WTC11 (cell line): ENCODE measurements around the gene SMAD5. TPM values are rescaled to one million over a fixed set of nuclear protein-coding genes. Genes with fewer than 3 reads are reported as not detected.

Experiments
- ATAC-seq: fragments of 200-7000 bp; cut with Tn5 transposase; 2 replicates; pipeline ENCODE4 v1.10.0; 2021; ENCODE audit warnings: mild to moderate bottlenecking, moderate library complexity
- CTCF ChIA-PET: fragments of 300-600 bp; sonication (Branson Sonifier 250); formaldehyde crosslinking; loops from one replicate; lab custom pipeline; 2021; ENCODE audit warnings: antibody characterized with exemption; lab: Charles Lee
- POLR2A ChIA-PET: fragments of 350-600 bp; sonication (Branson Sonifier 250); formaldehyde crosslinking; loops from one replicate; lab custom pipeline; 2021; ENCODE audit warnings: antibody characterized with exemption; lab: Charles Lee
- DNase-seq: peaks from one replicate; pipeline ENCODE4 v3.0.0; 2021; ENCODE audit warnings: low spot score
- H3K27ac Mint-ChIP-seq: 2 replicates; pipeline ENCODE4 v1.8.0; 2021; ENCODE audit warnings: mixed read lengths
- H3K27me3 Mint-ChIP-seq: 2 replicates; pipeline ENCODE4 v1.8.0; 2021; ENCODE audit warnings: low read depth, mild to moderate bottlenecking, moderate library complexity, mixed read lengths
- H3K36me3 Mint-ChIP-seq: 2 replicates; pipeline ENCODE4 v1.8.0; 2021; ENCODE audit warnings: mixed read lengths
- H3K4me1 Mint-ChIP-seq: 2 replicates; pipeline ENCODE4 v1.8.0; 2022; ENCODE audit warnings: mixed read lengths
- H3K4me3 Mint-ChIP-seq: 2 replicates; pipeline ENCODE4 v1.8.0; 2021; ENCODE audit warnings: mild to moderate bottlenecking, moderate library complexity, mixed read lengths
- H3K9me3 Mint-ChIP-seq: 2 replicates; pipeline ENCODE4 v1.8.0; 2021; ENCODE audit warnings: mixed read lengths
- AFF4 ChIP-seq: sonication (generic); formaldehyde crosslinking; IDR thresholded peaks from 2 replicates; pipeline ENCODE4 v1.8.1; 2023; ENCODE audit warnings: mild to moderate bottlenecking, missing genetic modification reagents, borderline replicate concordance
- AR ChIP-seq: fragments of 250-450 bp; sonication (Bioruptor Pico); IDR thresholded peaks from 2 replicates; pipeline ENCODE4 v1.9.0; 2021; ENCODE audit warnings: mild to moderate bottlenecking
- E2F5 ChIP-seq: sonication (generic); formaldehyde crosslinking; IDR thresholded peaks from 2 replicates; pipeline ENCODE4 v1.8.1; 2022; ENCODE audit warnings: mild to moderate bottlenecking, moderate library complexity, missing genetic modification reagents
- RELA ChIP-seq: sonication (generic); formaldehyde crosslinking; IDR thresholded peaks from 2 replicates; pipeline ENCODE4 v1.8.1; 2022; ENCODE audit warnings: missing genetic modification reagents, mild to moderate bottlenecking, borderline replicate concordance
- TEAD4 ChIP-seq: sonication (generic); formaldehyde crosslinking; IDR thresholded peaks from 2 replicates; pipeline ENCODE4 v1.8.0; 2022; ENCODE audit warnings: mild to moderate bottlenecking, missing genetic modification reagents
- total RNA-seq: library from RNA; stranded (reverse); gene quantifications from 3 replicates; pipeline ENCODE4 v1.2.3, GENCODE V29; 2021
- TF ChIP-seq, protein P1 (sequence below): fragments of 250-450 bp; sonication (Bioruptor Pico); conservative IDR thresholded peaks from 2 replicates; pipeline ENCODE4 v1.9.0; 2021; ENCODE audit warnings: mild to moderate bottlenecking
- TF ChIP-seq, protein P2 (sequence below): fragments of 250-450 bp; sonication (Bioruptor Pico); IDR thresholded peaks from 2 replicates; pipeline ENCODE4 v2.1.2; 2022; ENCODE audit warnings: mild to moderate bottlenecking, moderate library complexity
- TF ChIP-seq, protein P3 (sequence below): sonication (generic); formaldehyde crosslinking; IDR thresholded peaks from 2 replicates; pipeline ENCODE4 v1.8.0; 2022; ENCODE audit warnings: mild to moderate bottlenecking, missing genetic modification reagents
- TF ChIP-seq, protein P4 (sequence below): sonication (generic); formaldehyde crosslinking; IDR thresholded peaks from 2 replicates; pipeline ENCODE4 v1.8.1; 2022; ENCODE audit warnings: low read depth, missing genetic modification reagents, borderline replicate concordance

Gene SMAD5
- total RNA-seq, 1 experiment from 2014 or later: 65.2 TPM

GRCh38 chr5:136089791-136090190 is 42.9 kb upstream of the SMAD5 start:
- ATAC-seq: no peak
- CTCF ChIA-PET: no interaction called here

More at GRCh38 chr5:136089791-136090190, 42.9 kb upstream of the SMAD5 start:
- H3K27ac Mint-ChIP-seq: no peak overlapping the region
- H3K4me3 Mint-ChIP-seq: no peak overlapping the region
- TF ChIP-seq, protein P1, sequence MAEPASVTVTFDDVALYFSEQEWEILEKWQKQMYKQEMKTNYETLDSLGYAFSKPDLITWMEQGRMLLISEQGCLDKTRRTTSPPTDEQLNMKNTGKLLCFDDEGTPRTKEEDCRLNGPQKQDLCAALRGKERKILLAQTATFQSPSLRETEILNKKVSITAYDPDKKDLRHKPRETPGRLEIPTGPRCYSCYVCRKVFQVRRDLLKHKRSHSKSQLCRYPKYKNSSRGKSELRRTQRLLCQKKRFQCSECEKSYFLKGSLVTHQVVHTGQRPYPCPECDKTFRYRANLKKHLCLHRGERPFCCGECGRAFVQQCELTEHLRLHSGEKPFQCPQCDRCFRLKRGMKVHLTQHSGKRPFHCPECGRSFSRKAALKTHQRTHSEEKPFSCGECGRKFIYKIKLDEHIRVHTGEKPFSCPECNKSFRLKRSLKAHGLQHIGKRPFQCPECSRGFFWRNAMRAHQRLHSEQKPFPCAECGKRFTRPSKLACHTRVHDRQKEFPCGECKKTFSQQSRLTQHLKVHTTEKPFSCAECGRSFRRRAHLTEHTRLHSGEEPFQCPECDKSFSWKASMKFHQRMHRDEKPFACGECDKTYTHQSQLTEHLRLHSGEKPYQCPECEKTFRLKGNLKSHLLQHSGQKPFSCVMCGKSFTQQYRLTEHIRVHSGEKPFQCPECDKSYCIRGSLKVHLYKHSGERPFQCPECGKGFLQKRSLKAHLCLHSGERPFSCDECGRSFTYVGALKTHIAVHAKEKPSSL (CRISPR knock-in tag): no peak
- TF ChIP-seq, protein P2, sequence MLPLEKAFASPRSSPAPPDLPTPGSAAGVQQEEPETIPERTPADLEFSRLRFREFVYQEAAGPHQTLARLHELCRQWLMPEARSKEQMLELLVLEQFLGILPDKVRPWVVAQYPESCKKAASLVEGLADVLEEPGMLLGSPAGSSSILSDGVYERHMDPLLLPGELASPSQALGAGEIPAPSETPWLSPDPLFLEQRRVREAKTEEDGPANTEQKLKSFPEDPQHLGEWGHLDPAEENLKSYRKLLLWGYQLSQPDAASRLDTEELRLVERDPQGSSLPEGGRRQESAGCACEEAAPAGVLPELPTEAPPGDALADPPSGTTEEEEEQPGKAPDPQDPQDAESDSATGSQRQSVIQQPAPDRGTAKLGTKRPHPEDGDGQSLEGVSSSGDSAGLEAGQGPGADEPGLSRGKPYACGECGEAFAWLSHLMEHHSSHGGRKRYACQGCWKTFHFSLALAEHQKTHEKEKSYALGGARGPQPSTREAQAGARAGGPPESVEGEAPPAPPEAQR (CRISPR knock-in tag): no peak
- TF ChIP-seq RELA (CRISPR knock-in tag) (no peak), E2F5 (no peak), AFF4 (CRISPR knock-in tag) (no peak), AR (no peak), TEAD4 (CRISPR knock-in tag) (no peak)
- TF ChIP-seq, protein P3, sequence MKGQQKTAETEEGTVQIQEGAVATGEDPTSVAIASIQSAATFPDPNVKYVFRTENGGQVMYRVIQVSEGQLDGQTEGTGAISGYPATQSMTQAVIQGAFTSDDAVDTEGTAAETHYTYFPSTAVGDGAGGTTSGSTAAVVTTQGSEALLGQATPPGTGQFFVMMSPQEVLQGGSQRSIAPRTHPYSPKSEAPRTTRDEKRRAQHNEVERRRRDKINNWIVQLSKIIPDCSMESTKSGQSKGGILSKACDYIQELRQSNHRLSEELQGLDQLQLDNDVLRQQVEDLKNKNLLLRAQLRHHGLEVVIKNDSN (CRISPR knock-in tag): no peak
- TF ChIP-seq, protein P4, sequence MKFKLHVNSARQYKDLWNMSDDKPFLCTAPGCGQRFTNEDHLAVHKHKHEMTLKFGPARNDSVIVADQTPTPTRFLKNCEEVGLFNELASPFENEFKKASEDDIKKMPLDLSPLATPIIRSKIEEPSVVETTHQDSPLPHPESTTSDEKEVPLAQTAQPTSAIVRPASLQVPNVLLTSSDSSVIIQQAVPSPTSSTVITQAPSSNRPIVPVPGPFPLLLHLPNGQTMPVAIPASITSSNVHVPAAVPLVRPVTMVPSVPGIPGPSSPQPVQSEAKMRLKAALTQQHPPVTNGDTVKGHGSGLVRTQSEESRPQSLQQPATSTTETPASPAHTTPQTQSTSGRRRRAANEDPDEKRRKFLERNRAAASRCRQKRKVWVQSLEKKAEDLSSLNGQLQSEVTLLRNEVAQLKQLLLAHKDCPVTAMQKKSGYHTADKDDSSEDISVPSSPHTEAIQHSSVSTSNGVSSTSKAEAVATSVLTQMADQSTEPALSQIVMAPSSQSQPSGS: no peak
- H3K36me3 Mint-ChIP-seq: no peaks in the 10 kb centered on the region
- no peak for DNase-seq
- no peaks in the 10 kb centered on the region for H3K9me3 Mint-ChIP-seq
- H3K4me1 Mint-ChIP-seq: no peaks in the 10 kb centered on the region; the same call in 1 of the 2 replicates
- POLR2A ChIA-PET: no interaction called here
- H3K27me3 Mint-ChIP-seq: no peaks in the 10 kb centered on the region; the same call in 1 of the 2 replicates
